SK-N-SH treated with all-trans-retinoic acid at 6 μM for 48 hours (cell line): ENCODE data around the gene DND1.
"Not testable (repeated sequence)": the region's sequence is repeated elsewhere in the genome, so short reads cannot be mapped to it uniquely, and the experiment has no call there.

Experiments
- ARNTL ChIP-seq: fragments of 450-650 bp; formaldehyde crosslinking; IDR thresholded peaks from 2 replicates; pipeline ENCODE4 v1.5.0; 2020; ENCODE audit warnings: low read depth, mild to moderate bottlenecking, moderate library complexity, borderline replicate concordance
- PPARA ChIP-seq: fragments of 250-450 bp; sonication (Bioruptor Pico); IDR thresholded peaks from 2 replicates; pipeline ENCODE4 v1.5.0; 2020; ENCODE audit warnings: mild to moderate bottlenecking, borderline replicate concordance
- RARB ChIP-seq: fragments of 250-450 bp; sonication (Bioruptor Pico); IDR thresholded peaks from 2 replicates; pipeline ENCODE4 v1.8.0; 2021; ENCODE audit warnings: mild to moderate bottlenecking, moderate library complexity
- ZNF565 ChIP-seq: fragments of 450-650 bp; formaldehyde crosslinking; conservative IDR thresholded peaks from 2 replicates; pipeline ENCODE4 v1.5.0; 2020; ENCODE audit warnings: low read depth, mild to moderate bottlenecking, moderate library complexity
- ZNF8 ChIP-seq: fragments of 450-650 bp; formaldehyde crosslinking; IDR thresholded peaks from 2 replicates; pipeline ENCODE4 v1.5.0; 2020; ENCODE audit warnings: mild to moderate bottlenecking, moderate library complexity
- TF ChIP-seq, protein P1 (sequence below): fragments of 250-450 bp; sonication (Bioruptor Pico); IDR thresholded peaks from 2 replicates; pipeline ENCODE4 v1.8.0; 2020; ENCODE audit warnings: mild to moderate bottlenecking, moderate library complexity, borderline replicate concordance
- TF ChIP-seq, protein P2 (sequence below): fragments of 250-450 bp; sonication (Bioruptor Pico); IDR thresholded peaks from 2 replicates; pipeline ENCODE4 v1.5.1; 2021; ENCODE audit warnings: mild to moderate bottlenecking, moderate library complexity

DNA sequence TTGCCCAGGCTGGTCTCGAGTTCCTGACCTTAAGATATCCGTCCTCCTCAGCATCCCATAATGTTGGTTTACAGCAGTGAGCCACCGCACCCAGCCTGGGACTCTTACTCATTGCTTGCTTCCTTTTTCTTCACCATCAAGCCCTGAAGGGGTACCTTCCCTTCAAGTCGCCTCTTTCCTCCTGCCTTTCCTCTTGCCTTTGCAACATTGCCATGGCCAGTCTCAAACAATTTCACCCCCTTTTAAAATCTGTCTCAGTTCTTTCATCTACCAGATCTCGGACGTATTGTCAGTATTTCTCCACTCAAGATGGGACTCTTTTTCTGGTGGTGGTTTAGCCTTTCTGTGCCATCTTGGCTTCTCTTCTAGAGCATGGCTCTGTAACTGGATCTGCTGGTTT is 47.4 kb upstream of the DND1 start:
- TF ChIP-seq PPARA (CRISPR knock-in tag); RARB; ZNF8 (CRISPR knock-in tag); ARNTL (CRISPR knock-in tag); ZNF565 (CRISPR knock-in tag): not testable (repeated sequence)
- TF ChIP-seq, protein P1, sequence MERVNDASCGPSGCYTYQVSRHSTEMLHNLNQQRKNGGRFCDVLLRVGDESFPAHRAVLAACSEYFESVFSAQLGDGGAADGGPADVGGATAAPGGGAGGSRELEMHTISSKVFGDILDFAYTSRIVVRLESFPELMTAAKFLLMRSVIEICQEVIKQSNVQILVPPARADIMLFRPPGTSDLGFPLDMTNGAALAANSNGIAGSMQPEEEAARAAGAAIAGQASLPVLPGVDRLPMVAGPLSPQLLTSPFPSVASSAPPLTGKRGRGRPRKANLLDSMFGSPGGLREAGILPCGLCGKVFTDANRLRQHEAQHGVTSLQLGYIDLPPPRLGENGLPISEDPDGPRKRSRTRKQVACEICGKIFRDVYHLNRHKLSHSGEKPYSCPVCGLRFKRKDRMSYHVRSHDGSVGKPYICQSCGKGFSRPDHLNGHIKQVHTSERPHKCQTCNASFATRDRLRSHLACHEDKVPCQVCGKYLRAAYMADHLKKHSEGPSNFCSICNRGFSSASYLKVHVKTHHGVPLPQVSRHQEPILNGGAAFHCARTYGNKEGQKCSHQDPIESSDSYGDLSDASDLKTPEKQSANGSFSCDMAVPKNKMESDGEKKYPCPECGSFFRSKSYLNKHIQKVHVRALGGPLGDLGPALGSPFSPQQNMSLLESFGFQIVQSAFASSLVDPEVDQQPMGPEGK = not testable (repeated sequence)
- TF ChIP-seq, protein P2, sequence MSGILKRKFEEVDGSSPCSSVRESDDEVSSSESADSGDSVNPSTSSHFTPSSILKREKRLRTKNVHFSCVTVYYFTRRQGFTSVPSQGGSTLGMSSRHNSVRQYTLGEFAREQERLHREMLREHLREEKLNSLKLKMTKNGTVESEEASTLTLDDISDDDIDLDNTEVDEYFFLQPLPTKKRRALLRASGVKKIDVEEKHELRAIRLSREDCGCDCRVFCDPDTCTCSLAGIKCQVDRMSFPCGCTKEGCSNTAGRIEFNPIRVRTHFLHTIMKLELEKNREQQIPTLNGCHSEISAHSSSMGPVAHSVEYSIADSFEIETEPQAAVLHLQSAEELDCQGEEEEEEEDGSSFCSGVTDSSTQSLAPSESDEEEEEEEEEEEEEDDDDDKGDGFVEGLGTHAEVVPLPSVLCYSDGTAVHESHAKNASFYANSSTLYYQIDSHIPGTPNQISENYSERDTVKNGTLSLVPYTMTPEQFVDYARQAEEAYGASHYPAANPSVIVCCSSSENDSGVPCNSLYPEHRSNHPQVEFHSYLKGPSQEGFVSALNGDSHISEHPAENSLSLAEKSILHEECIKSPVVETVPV (CRISPR knock-in tag) = not testable (repeated sequence)
